ENCODE measurements around the gene CLEC16A.

CLEC16A gene

DNA sequence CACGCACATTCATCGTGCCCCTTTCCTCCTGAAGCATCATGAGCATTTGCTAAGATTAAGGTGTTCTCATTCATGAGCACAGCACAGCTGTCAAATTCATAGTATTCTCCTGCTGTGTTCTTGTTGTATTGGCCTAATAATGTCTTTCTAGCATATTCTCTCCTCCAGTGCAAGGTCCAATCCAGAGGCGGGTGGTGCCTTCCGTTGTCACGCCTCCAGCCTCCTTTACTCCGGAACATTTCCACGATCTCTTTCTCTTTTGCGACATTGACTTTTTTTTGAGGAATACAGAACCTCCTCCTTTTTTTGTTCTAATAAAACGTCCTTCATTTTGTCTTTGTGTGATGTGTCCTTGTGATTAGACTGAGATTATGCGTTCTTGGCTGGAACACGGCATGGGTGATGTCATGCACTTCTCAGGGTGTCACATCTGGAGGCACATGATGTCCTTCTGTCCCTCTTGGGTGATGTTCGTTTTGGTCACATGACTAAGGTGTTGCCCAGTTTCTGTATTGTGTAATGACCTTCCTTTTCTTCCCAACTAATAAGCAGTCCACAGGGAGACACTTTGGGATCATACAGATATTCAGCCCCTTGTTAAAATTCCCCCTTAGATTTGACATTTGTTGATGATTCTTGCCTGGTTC, 66.3 kb downstream of the CLEC16A start:
- no peak for TF ChIP-seq POLR2A (IDR thresholded peaks at IDR 0.05; ENCODE audit: low read depth, low read length)
- no peak for DNase-seq (ENCODE audit: insufficient read length, low spot score)
- FAIRE-seq: no peak

DNA sequence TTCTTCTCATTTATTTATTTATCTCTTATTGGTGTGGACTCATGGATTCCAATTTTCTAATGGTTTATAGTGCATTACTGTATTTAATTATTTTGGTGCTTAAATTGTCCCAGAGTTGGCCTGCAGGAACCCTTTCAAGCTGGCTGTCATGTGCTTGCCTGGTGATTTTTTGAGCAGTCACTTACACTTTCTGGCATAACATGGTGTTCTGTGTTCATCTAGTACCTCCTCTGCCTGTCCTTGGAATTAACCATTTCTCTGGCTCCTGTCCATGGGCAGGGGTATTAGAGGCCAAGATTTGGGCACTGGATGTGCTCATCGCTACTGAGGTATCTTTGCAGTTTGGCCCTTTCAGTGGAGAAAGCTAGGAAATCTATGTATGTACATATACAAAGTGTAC, 67.0 kb downstream of the CLEC16A start:
- FAIRE-seq (no peak), DNase-seq (ENCODE audit: insufficient read length, low spot score) (no peak)
- TF ChIP-seq POLR2A (IDR thresholded peaks at IDR 0.05; ENCODE audit: low read depth, low read length): no peak

DNA sequence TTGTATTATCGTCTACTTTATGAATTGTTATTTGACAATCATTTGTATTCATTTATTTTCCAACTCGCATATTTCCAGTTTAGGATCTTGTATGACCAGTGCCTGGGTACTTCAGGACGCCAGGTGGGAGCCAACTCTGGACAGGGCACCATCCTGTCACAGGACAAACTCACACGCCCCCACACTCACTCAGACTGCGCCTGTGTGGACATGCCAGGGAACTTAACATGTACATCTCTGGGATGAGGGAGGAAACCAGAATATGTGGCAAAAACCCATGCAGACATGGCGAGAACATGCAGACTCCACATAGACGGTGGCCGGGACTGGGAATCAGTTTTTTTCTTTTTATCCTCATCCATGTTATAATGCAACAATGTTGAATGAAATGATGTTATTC, 68.5 kb downstream of the CLEC16A start:
- DNase-seq (ENCODE audit: insufficient read length, low spot score) (no peak), FAIRE-seq (no peak)
- TF ChIP-seq POLR2A (IDR thresholded peaks at IDR 0.05; ENCODE audit: low read depth, low read length): no peak

DNA sequence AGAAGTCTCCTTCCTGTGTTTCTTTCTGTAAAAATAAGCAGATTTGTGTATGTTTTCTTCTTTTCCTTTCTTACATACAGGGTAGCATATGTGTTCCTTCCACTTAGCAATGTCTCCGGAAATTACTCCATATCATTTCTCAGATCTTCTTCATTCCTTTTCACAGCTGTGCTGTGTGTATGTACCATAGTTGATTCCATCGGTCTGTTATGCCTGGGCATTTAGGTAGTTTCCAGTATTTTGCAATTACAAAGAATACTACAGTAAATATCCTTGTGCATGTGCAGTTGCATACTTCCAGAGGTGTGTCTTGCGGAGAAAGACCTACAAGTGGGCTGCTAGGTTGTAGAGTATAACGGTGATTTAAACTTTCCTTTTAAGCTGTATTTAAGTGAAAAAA, 69.8 kb downstream of the CLEC16A start:
- FAIRE-seq (no peak), DNase-seq (ENCODE audit: insufficient read length, low spot score) (no peak)
- no peak for TF ChIP-seq POLR2A (IDR thresholded peaks at IDR 0.05; ENCODE audit: low read depth, low read length)

DNA sequence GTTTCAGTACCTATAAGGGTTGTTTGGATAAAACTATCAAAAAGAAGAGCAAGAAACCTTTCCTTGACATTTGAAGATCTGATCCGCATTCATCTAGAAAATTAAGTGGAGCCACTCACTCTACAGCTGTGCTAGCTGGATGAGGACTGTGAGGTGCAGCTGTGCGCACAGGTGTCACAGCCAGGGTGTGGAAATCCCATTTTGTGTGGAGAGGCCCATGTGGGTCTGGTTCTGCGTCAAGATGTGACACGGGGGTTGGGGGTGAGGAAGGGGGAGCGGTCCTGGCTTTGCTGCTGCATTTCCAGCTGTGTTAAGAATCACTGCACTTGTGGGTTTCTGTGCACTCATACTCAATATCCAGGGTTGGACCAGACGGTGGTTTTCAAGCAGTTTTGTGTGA, 70.7 kb downstream of the CLEC16A start:
- TF ChIP-seq POLR2A (IDR thresholded peaks at IDR 0.05; ENCODE audit: low read depth, low read length): no peak
- DNase-seq (ENCODE audit: insufficient read length, low spot score) (no peak), FAIRE-seq (no peak)

DNA sequence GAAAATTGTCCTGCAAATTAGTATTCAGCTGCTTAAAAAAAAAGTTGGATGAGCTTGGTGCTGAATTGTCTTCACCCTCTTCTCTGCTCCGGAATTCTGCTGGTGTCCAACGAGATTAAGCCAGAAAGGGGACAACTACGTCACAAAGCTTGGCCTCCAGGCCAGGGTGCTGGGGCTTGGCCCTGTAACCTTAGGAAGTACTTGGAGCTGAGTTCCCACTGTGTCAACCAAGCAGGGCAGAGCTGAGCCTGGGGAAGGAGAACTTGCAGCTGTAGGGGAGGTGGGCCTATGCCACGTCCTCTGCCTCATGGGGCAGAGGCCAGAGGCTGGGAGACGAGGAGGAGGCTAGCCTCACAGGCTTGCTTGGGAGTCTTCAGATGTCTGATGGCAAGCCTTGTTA, 71.2 kb downstream of the CLEC16A start:
- FAIRE-seq: no peak
- no peak for TF ChIP-seq POLR2A (IDR thresholded peaks at IDR 0.05; ENCODE audit: low read depth, low read length)

DNA sequence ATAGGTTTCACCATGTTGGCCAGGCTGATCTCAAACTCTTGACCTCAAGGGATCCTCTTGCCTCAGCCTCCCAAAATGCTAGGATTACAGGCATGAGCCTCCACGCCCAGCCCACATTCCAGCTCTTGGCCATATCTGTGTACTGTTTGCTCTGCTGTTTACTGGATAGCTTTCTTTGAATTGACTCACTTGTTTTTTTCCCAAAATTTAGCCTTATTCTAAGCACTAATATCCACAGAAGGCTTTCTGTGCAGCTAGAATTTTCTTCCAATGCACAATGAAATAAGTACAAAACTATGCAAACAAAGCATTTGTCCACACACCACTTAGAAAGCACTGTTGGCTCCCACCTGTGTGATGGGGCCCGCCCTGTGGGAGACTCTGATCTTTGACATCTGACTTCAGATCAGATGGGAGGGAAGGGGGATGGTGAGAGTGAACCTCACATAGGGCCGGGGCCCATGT, 72.2 kb downstream of the CLEC16A start:
- no peak for FAIRE-seq
- no peak for DNase-seq (ENCODE audit: insufficient read length, low spot score)
- no peak for TF ChIP-seq POLR2A (IDR thresholded peaks at IDR 0.05; ENCODE audit: low read depth, low read length)

More for the DNA sequence above, 71.2 kb downstream of the CLEC16A start:
- no peak for DNase-seq (ENCODE audit: insufficient read length, low spot score)

DNA sequence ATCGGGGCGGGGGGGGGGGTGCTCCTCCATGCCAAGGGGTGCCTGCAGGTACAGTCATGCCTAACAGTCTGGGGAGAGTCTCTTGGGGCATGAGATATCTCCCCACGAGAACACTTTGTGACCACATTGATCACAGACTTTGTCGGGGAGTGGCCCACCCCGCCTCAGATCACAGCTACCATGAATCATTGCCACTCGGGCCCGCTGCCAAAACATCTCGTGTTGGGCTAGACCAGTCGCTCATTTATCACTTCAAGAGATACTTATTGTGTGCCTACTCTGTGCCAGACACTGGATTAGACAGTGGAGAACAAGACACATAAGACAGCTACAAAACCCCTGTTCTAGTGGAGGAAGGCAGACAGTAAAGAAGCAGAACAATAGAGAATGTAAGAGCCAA, 72.6 kb downstream of the CLEC16A start:
- DNase-seq (ENCODE audit: insufficient read length, low spot score): peak; percentile 64
- peak; percentile 91 for FAIRE-seq
- no peak for TF ChIP-seq POLR2A (IDR thresholded peaks at IDR 0.05; ENCODE audit: low read depth, low read length)

DNA sequence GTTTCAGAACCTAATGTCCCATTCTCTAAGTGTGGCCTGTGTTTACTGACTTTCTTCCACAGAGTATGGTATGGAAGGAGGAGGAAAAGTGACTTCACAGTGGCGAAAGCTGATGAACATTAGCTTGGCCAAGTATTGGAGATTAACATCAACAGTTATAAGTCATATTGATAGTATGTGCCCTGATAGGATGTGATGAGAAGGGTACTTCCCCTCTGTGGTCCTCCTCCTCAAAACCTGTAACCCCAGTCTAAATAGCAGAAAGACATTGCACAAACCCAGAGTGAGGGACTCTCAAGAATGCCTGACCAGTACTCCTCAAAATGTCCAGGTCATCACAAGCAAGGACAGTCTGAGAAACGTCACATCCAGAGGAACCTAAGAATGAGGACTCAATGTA, 73.1 kb downstream of the CLEC16A start:
- DNase-seq (ENCODE audit: insufficient read length, low spot score) (no peak), FAIRE-seq (no peak)
- TF ChIP-seq POLR2A (IDR thresholded peaks at IDR 0.05; ENCODE audit: low read depth, low read length): no peak

DNA sequence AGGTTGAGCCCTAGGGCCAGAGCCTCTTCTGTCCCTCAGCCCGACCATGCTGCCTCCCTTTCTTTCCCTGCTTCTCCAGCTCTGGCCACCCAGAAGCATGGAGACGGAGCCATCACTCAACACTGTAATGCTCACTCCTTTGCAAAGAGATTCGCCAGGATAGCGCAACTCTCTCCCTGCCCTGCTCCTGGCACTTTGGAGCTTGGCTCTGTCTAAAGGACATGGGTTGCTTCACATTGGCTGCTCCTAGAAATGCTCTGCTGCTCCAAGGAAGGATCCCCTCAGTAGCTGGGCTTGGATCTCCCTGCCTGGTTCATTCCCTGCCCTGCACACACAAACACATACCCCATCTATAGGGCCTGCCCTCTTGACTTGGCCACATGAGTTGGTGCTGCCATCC, 76.0 kb downstream of the CLEC16A start:
- FAIRE-seq: no peak
- TF ChIP-seq POLR2A (IDR thresholded peaks at IDR 0.05; ENCODE audit: low read depth, low read length): no peak
- DNase-seq (ENCODE audit: insufficient read length, low spot score): no peak

DNA sequence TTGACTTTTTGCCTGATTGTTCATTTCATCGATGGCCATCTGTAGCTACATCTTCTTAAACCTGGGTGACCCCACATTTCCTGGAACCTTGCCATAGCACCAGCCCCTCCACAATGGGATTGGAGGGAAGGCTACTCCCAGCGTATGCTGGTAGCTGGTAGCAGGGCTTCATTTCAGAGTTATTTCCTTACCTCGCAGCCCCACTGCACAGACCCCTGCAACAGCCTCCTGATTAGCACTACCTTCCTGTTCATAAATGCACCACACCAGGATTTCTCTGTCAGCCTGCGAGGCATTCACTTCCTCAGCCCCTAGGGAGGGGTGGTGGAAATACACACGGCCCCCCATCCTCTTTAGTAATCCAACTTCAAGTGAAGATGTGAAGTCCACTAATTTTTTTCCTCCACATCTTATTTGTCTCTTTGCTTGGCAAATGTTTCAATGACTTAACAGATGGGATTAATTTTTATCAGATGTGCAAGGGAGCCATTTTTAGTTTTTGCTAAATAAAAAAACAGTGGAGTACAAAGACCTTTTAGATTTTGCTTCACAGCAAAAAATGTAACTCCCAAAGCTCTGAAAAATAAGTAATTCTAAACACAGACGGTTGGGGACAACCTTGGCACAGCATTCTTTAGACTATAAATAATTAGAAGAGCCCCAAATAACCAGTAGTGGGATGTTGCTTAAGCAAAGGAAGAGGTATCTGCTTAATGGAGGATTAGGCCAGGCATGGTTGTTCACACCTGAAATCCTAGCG, 76.6 kb downstream of the CLEC16A start:
- TF ChIP-seq POLR2A (IDR thresholded peaks at IDR 0.05; ENCODE audit: low read depth, low read length): no peak
- no peak for FAIRE-seq
- DNase-seq (ENCODE audit: insufficient read length, low spot score): no peak

DNA sequence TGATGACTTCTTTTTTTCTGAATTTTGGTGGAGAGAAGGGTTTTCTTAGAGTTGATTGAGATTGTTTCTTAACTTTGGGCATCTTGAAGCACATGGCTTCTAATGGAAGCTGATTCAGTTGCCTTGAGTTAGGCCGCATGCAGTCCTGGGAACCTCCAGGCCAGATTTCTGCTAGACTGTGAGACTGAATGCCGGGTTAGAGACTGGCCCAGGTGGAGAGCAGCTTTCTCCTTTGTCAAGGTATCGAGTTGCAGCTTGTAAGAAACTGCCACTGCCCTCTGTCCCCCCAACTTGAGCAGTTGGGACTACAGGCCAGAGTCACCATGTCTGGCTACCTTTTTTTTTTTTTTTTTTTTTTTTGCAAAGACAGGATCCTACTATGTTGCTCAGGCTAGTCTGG, 77.6 kb downstream of the CLEC16A start:
- no peak for FAIRE-seq
- DNase-seq (ENCODE audit: insufficient read length, low spot score): no peak
- no peak for TF ChIP-seq POLR2A (IDR thresholded peaks at IDR 0.05; ENCODE audit: low read depth, low read length)

DNA sequence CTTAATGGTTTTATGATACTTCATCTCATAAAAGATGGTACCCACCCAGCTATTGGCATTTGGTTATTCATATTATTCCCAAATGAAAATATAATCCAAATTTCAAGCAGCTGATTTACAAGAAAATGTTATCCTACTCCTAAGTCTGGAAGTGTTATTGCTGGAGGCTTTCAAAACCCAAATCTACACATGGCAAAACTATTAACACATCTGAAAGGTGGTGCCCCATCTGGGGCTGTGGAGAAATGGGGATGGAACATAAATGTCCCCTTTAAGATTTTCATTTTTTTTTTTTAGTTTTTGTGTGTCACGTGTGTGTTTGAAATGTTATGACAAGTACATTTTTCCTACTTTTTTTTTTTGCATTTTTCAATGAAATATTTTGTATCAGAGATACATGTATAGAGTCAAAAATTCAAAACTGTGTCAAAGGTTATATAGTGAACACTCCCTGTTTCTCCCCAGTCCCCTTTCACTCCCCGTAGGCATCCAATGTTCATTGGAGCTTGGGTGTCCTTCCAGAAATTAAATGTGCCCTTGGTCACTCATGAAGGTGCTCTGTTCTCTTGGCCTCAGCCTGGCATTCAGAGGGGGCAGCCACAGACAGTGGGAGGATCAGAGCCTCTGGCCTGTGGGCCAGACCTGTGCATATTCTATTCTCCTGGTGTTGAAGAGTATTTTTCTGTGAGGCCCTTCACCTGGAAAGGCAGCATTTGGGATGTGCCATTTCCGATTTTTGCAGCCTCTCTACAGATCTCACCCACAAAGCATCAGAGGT, 79.1 kb downstream of the CLEC16A start:
- no peak for FAIRE-seq
- TF ChIP-seq POLR2A (IDR thresholded peaks at IDR 0.05; ENCODE audit: low read depth, low read length): no peak
- no peak for DNase-seq (ENCODE audit: insufficient read length, low spot score)

DNA sequence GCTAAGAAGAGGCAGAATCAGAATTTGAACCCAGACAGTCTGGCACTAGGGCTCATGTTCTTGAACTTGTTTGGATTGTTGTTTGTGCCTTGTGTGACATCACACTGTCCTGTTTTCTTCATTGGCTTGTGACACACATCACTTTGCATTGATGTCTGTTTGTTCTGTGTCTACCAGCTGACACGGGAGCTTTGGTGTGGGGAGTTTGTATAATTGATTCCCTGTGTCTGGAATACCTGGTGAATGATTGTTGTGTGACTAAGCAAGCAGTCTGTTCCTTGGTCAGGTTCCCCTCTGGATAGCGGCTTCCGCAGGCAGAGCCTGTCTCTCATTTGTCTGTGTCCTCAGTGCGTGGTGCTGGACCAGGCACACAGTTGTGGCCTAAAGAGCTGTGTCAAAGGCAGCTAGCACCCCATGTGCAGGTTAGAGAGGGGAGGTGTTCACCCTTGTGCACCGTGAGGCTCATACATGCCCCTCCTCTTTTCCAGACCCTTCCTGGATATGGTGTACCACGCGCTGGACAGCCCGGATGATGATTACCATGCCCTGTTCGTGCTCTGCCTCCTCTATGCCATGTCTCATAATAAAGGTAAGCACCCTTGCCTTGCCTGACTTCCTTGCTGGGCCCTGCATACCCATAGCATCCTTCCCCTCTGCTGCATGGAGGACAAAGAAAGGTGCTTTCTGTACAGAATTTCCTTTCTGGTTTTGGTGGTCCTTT, 80.1 kb downstream of the CLEC16A start:
- TF ChIP-seq POLR2A (IDR thresholded peaks at IDR 0.05; ENCODE audit: low read depth, low read length): no peak
- FAIRE-seq: no peak
- DNase-seq (ENCODE audit: insufficient read length, low spot score): no peak
